Measurements from ENCODE around the gene TNRC6B.
"Not testable (repeated sequence)": the region's sequence is repeated elsewhere in the genome, so short reads cannot be mapped to it uniquely, and the experiment has no call there.

TNRC6B gene

GRCh38 chr22:40177738-40178416, at the start of gene TNRC6B:
TSS of gene TNRC6B (plus strand) at chr22:40177925. CDS start at chr22:40178136, 211 bp downstream.
- peak; percentile 92 for DNase-seq (ENCODE audit: low read depth)

- no peak for DNase-seq (ENCODE audit: low read depth)
These were observed 48.7 kb upstream of the TNRC6B start for GRCh38 chr22:40128989-40129388.

- no peak for DNase-seq (ENCODE audit: low read depth)
These were observed 40.6 kb upstream of the TNRC6B start for GRCh38 chr22:40137132-40137531.

- DNase-seq (ENCODE audit: low read depth) = no peak
These were observed 38.9 kb upstream of the TNRC6B start for GRCh38 chr22:40138866-40139265.

GRCh38 chr22:40147388-40148176, 30.1 kb upstream of the TNRC6B start:
- no peak for DNase-seq (ENCODE audit: low read depth)

- no peak for DNase-seq (ENCODE audit: low read depth)
These were observed 24.5 kb upstream of the TNRC6B start for GRCh38 chr22:40153192-40153591.

GRCh38 chr22:40153705-40154104, 24.0 kb upstream of the TNRC6B start:
- no peak for DNase-seq (ENCODE audit: low read depth)

- DNase-seq (ENCODE audit: low read depth) = no peak
These were observed 21.7 kb upstream of the TNRC6B start for GRCh38 chr22:40156001-40156516.

GRCh38 chr22:40156682-40157081, 21.0 kb upstream of the TNRC6B start:
- DNase-seq (ENCODE audit: low read depth) = not testable (repeated sequence)

- no peak for DNase-seq (ENCODE audit: low read depth)
These were observed 20.3 kb upstream of the TNRC6B start for GRCh38 chr22:40157330-40157945.

- DNase-seq (ENCODE audit: low read depth) = no peak
These were observed 16.5 kb upstream of the TNRC6B start for GRCh38 chr22:40161194-40161593.

- not testable (repeated sequence) for DNase-seq (ENCODE audit: low read depth)
These were observed 12.2 kb upstream of the TNRC6B start for GRCh38 chr22:40165537-40165936.

- DNase-seq (ENCODE audit: low read depth) = no peak
These were observed 2.0 kb upstream of the TNRC6B start for GRCh38 chr22:40175611-40176244.

- no peak for DNase-seq (ENCODE audit: low read depth)
These were observed 596 bp upstream of the TNRC6B start for GRCh38 chr22:40176921-40177737.

- DNase-seq (ENCODE audit: low read depth) = no peak
These were observed 988 bp downstream of the TNRC6B start for GRCh38 chr22:40178417-40179409.

GRCh38 chr22:40179526-40179925, 1.8 kb downstream of the TNRC6B start:
- no peak for DNase-seq (ENCODE audit: low read depth)

GRCh38 chr22:40180403-40180802, 2.7 kb downstream of the TNRC6B start:
- DNase-seq (ENCODE audit: low read depth) = no peak

GRCh38 chr22:40181323-40181722, 3.6 kb downstream of the TNRC6B start:
- no peak for DNase-seq (ENCODE audit: low read depth)

- DNase-seq (ENCODE audit: low read depth) = no peak
These were observed 4.6 kb downstream of the TNRC6B start for GRCh38 chr22:40182231-40182835.
